HS-27A (cell line): Measurements from ENCODE around the gene OGA.

Experiments used
- DNase-seq: peaks from one replicate; pipeline ENCODE4 v3.0.0-alpha.2; 2012; ENCODE audit warnings: low read depth, missing footprints

OGA gene

DNA sequence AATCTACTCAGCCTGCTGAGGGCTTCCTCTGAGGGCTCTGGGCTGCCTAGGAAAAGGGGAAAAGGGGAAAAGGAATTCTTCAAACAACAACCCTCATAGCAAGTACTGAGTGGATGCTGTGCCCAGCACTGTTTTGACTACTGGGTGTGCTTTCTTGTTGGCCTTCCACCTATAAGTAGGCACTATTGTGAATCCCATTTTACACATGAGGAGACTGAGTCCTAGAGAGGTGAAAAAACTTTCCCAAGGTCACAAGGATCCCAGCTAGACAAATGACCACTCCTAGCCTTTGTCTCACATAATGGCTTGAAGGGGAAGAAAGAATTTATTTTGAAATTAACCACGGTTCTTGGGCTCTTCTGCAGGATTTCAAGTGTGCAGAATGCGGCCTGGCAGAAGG is 59.4 kb downstream of the OGA start:
- no peak for DNase-seq

DNA sequence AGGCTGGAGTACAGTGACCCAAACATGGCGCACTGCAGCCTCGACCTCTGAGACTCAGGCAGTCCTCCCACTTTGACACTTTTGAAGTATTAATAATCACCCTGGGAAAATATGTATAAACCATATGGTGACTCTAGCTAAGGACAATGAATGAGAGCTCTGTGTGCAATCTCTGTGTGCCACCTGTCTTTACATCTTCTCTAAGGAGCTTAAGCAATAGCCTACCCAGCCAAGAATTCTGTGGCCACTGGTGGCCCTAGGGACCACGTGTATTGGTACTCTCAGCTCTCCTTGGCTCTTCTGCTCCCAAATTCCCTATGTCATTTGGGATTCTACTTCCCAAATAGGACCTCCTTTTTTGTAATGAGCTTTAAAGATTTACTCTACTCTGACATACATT is 66.0 kb downstream of the OGA start:
- DNase-seq, result no peak

DNA sequence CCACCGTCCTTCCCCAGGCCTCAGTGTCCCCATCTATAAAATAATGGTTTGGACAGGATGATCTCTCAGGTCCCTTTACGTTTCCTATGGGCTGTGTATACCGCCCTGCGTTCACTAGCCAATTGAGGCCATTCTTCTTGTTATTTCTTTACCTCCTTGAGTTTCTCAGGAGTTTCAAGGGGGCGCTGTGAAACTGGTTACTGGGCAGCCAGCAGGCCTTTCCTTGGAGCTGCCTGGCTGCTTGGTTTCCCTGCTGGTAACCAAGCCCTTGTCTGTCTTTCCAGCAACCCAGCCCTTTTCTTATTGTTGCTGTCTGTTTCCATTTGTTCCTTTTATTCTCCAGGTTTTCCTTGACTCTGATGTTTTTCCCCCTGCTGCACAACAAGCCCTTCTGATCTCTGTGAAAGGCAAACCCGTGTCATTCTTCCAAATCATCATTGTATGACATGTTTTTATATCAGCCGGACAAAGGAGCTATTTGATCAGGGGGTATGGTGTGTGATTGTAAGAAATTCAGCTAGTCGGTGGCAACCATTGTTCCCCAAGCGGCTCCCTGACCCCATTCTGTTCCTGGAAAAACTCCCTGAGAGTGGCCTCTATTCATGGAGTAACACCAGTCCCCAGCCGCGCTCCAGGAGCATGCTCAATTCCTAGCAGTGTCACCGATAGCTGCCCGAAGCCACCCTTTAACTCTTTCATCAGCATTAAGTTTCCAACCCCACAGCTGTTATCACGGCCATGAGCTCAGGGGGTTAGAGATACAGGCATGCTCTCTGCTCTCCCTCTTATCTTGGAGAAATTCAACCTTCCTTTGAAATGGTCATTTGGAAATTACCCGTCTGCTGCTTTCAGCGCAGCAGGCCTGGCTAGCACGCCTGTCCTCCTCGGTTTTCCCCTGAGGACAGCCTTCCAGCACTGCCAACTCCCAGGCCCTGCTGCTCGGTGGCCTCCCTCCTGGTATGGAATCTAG is 68.9 kb downstream of the OGA start:
- no peak for DNase-seq

DNA sequence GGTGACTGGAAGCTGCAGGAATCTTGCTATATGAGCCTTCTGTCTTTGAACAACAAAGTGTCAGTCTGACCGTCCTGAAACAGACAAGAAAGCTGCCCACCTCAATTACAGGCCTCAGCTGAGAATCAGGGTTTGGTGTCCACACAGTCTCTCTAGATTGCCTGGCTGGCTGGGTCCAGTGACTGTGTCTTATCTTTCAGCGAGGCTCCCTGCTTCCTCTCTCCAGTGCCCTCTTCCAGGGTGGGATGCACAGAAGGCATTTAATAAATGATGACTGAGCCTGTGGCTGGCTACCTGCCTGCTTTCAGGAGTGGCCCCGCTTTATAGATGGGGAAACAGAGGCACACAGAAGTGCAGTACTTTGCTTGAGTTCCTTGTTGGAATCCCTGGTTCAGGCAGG is 69.7 kb downstream of the OGA start:
- DNase-seq, result no peak

DNA sequence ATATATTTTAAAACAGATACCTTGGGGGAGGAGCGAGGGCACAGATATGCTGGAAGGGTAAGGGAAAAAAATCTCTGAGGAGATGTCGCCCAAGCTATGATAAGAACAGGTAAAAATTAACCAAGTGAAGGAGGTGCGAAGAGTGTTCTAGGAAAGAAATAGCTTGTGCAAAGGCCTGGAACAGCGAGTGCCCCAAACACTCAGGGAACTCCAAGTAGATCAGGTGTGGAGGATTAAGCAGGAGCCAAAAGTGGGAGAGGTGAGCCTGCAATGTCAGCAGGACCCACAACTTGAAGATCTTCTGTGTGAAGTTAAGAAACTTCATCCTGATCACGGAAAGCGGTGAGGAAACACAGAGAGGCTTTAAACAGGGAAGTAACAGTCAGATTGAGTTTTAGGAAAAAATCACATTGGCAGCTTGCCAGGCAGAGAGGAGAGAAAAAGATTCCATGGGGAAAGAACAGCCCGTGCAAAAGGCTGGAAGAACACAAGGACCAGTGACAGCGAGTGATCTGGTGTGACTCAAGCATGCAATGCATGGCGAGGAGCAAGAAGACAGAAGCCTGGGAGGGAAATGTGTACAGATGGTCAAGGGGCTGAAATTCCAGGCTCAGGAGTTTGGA is 73.1 kb downstream of the OGA start:
- no peak for DNase-seq

DNA sequence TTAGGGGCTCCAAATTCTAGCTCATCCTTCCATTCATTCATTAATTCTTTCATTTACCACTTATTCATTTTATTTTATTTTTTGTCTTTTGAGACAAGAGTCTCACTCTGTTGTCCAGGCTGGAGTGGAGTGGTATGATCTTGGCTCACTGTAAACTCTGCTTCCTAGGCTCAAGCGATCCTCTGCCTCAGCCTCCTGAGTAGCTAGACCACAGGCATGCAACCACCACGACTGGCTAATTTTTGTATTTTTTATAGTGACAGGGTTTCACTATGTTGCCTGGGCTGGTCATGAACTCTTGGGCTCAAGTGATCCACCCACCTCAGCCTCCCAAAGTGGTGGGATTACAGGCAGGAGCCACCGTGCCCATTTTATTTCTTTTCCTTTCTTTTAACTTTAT is 74.0 kb downstream of the OGA start:
- no peak for DNase-seq

DNA sequence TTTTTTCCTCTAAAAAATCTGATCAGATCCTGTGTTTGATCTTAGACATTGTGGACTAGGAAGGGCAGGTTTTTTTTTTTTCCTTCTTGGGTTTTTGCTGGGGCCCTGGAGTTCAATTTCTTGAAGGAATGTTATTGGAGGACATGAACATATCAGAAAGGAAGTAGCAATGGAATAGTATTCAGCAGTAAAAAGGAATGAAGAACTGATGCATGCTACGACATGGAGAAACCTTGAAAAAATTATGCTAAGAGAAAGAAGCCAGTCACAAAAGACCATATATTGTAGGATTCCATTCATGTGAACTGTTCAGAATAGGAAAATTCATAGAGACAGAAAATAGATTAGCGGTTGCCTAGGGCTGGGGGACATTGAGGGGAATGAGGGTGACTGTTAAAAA is 76.3 kb downstream of the OGA start:
- DNase-seq, result no peak

DNA sequence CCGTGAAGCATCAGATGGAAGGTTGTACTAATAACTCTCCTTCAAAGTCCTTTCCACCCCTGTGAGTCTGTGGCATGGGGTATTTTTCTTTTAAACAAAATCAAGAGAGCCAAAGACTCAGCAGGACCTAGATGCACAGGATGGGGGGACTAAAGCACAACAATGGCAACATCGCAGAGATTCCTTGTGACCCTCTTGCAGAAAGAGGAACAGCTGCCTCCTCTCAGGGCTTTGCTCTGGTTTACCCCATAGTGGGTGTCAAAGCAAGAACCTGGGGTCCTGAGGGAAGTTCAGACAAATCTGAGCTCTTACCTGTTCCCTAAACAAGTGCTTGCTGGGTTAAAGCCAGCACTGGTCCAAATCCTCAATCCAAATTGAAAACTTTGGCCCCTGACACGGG is 81.6 kb downstream of the OGA start:
- no peak for DNase-seq
